GM12878 (cell line): ENCODE measurements around the gene HNRNPU. TPM values are rescaled to one million over a fixed set of nuclear protein-coding genes. Genes with fewer than 3 reads are reported as not detected.

ENCODE experiments used
- ATAC-seq: fragments of 200-7000 bp; cut with Tn5 transposase; 3 replicates; pipeline ENCODE4 v1.9.1; 2020; ENCODE audit warnings: mild to moderate bottlenecking, moderate library complexity
- BruUV-seq: library from RNA; stranded (reverse); fragments of 400-500 nt; replicated peaks from 2 replicates; lab custom pipeline; 2021; lab: Mats Ljungman, UMichigan
- CTCF ChIA-PET: fragments of 300-600 bp; sonication (Branson Sonifier 250); formaldehyde crosslinking; extraction: SDS; loops from one replicate; lab custom pipeline; 2021; ENCODE audit warnings: inconsistent platforms; lab: Yijun Ruan, JAX
- POLR2A ChIA-PET: fragments of 350-600 bp; formaldehyde crosslinking; extraction: SDS; loops from one replicate; lab custom pipeline; 2021; ENCODE audit warnings: inconsistent platforms; lab: Charles Lee
- RAD21 ChIA-PET: fragments of 300-600 bp; sonication (Branson Sonifier 250); formaldehyde crosslinking; loops from one replicate; lab custom pipeline; 2023; ENCODE audit warnings: antibody characterized with exemption; ENCODE audit not compliant: unreplicated experiment; lab: Charles Lee
- SMC1A ChIA-PET: fragments of 300-600 bp; sonication (Branson Sonifier 250); formaldehyde crosslinking; loops from one replicate; lab custom pipeline; 2023; ENCODE audit not compliant: unreplicated experiment, uncharacterized antibody; lab: Charles Lee
- DNase-seq: peaks from one replicate; pipeline ENCODE4 v3.0.0-alpha.2; 2011; ENCODE audit warnings: low read depth, low spot score
- FAIRE-seq: peaks from 3 replicates; lab custom pipeline; 2011; peaks lifted over from hg19 to GRCh38; lab: Jason Lieb, UNC
- H2AFZ ChIP-seq: 2 replicates; pipeline ENCODE4 v1.6.0; 2011; ENCODE audit warnings: low read depth, low read length, control low read depth; ENCODE audit not compliant: control insufficient read depth
- H3K27ac ChIP-seq: 2 replicates; pipeline ENCODE4 v1.5.1; 2011; ENCODE audit warnings: control low read depth; ENCODE audit not compliant: control insufficient read depth, insufficient read depth
- H3K27me3 ChIP-seq, 2 experiments: replicated peaks in 1 of 2; 2 replicates each; pipeline versions ENCODE4 v1.6.0 to v1.6.1; 2011; ENCODE audit warnings: low read length in 1 of 2; ENCODE audit not compliant: control insufficient read depth in 2 of 2, insufficient read depth in 2 of 2
- H3K36me3 ChIP-seq, 2 experiments: 2 replicates each; pipeline ENCODE4 v1.5.1; 2011; ENCODE audit warnings: low read length in 1 of 2; ENCODE audit not compliant: control insufficient read depth in 2 of 2, insufficient read depth in 2 of 2
- H3K4me1 ChIP-seq: 2 replicates; pipeline ENCODE4 v1.6.1; 2011; ENCODE audit warnings: mild to moderate bottlenecking, low read length, moderate library complexity, mixed read lengths; ENCODE audit not compliant: control insufficient read depth, insufficient read depth
- H3K4me2 ChIP-seq: 2 replicates; pipeline ENCODE4 v1.6.0; 2011; ENCODE audit warnings: control low read depth; ENCODE audit not compliant: control insufficient read depth, insufficient read depth
- H3K4me3 ChIP-seq: fragments of 200-600 bp; sonication (generic); 2 replicates; pipeline ENCODE4 v1.5.1; 2016
- H3K79me2 ChIP-seq: 2 replicates; pipeline ENCODE4 v1.6.0; 2011; ENCODE audit warnings: low read length; ENCODE audit not compliant: control insufficient read depth, insufficient read depth
- H3K9ac ChIP-seq: 2 replicates; pipeline ENCODE4 v1.8.0; 2011; ENCODE audit warnings: low read length, control low read depth, mixed read lengths; ENCODE audit not compliant: control insufficient read depth, insufficient read depth
- H3K9me3 ChIP-seq: replicated peaks from 3 replicates; pipeline ENCODE4 v1.5.1; 2011; ENCODE audit warnings: mild to moderate bottlenecking, low read length; ENCODE audit not compliant: control insufficient read depth, insufficient read depth
- H4K20me1 ChIP-seq: 2 replicates; pipeline ENCODE4 v1.6.0; 2011; ENCODE audit not compliant: control insufficient read depth, insufficient read depth
- BCL11A ChIP-seq: IDR thresholded peaks from 2 replicates; pipeline ENCODE4 v1.6.1; 2011; ENCODE audit warnings: low read depth, low read length
- BHLHE40 ChIP-seq, 2 experiments: fragments of 450-650 bp in 1 of 2; IDR thresholded peaks; 2 replicates each; pipeline ENCODE4 v1.6.1; 2011 to 2017; ENCODE audit warnings: low read depth in 2 of 2, borderline replicate concordance in 1 of 2, improper control_type of control experiment in 1 of 2, low read length in 1 of 2, mild to moderate bottlenecking in 1 of 2
- E2F8 ChIP-seq: fragments of 450-650 bp; IDR thresholded peaks from 2 replicates; pipeline ENCODE4 v1.6.1; 2018; ENCODE audit warnings: mild to moderate bottlenecking, low read depth, moderate library complexity; ENCODE audit not compliant: partially characterized antibody
- FOXK2 ChIP-seq: fragments of 450-650 bp; IDR thresholded peaks from 2 replicates; pipeline ENCODE4 v1.6.1; 2017; ENCODE audit warnings: mild to moderate bottlenecking, moderate library complexity
- FOXM1 ChIP-seq: IDR thresholded peaks from 2 replicates; pipeline ENCODE4 v1.6.1; 2012; ENCODE audit warnings: low read depth, mild to moderate bottlenecking, inconsistent platforms, low read length, moderate library complexity
- GABPA ChIP-seq: IDR thresholded peaks from 2 replicates; pipeline ENCODE4 v1.6.1; 2014; ENCODE audit warnings: antibody characterized with exemption, low read depth, mild to moderate bottlenecking, inconsistent platforms
- JUND ChIP-seq: IDR thresholded peaks from 2 replicates; pipeline ENCODE4 v1.6.1; 2012; ENCODE audit warnings: low read depth, mild to moderate bottlenecking, low read length, improper control_type of control experiment, moderate library complexity
- LARP7 ChIP-seq: fragments of 450-650 bp; IDR thresholded peaks from 2 replicates; pipeline ENCODE4 v1.6.1; 2017; ENCODE audit warnings: mild to moderate bottlenecking
- NFXL1 ChIP-seq: fragments of 450-650 bp; IDR thresholded peaks from 2 replicates; pipeline ENCODE4 v1.6.1; 2017; ENCODE audit warnings: antibody characterized with exemption, mild to moderate bottlenecking, borderline replicate concordance
- POLR2AphosphoS5 ChIP-seq: IDR thresholded peaks from 2 replicates; pipeline ENCODE4 v1.6.1; 2011; ENCODE audit warnings: mild to moderate bottlenecking, low read length, inconsistent platforms
- PRDM15 ChIP-seq: fragments of 450-650 bp; formaldehyde crosslinking; IDR thresholded peaks from 2 replicates; pipeline ENCODE4 v1.4.0; 2020; ENCODE audit warnings: mild to moderate bottlenecking, moderate library complexity
- SPI1 ChIP-seq: IDR thresholded peaks from 2 replicates; pipeline ENCODE4 v1.6.1; 2011; ENCODE audit warnings: low read depth, mild to moderate bottlenecking, low read length, moderate library complexity, borderline replicate concordance; ENCODE audit not compliant: insufficient read depth
- STAT1 ChIP-seq: fragments of 450-650 bp; conservative IDR thresholded peaks from 2 replicates; pipeline ENCODE4 v1.6.1; 2014; ENCODE audit warnings: antibody characterized with exemption, mild to moderate bottlenecking
- TCF12 ChIP-seq: IDR thresholded peaks from 2 replicates; pipeline ENCODE4 v1.6.1; 2011; ENCODE audit warnings: low read depth, mild to moderate bottlenecking, low read length
- USF1 ChIP-seq: IDR thresholded peaks from 2 replicates; pipeline ENCODE4 v1.6.1; 2011; ENCODE audit warnings: borderline replicate concordance, low read depth, mild to moderate bottlenecking, moderate library complexity, mixed read lengths, low read length; ENCODE audit not compliant: insufficient read depth; ENCODE audit errors: extremely low read length
- YBX1 ChIP-seq: fragments of 450-650 bp; IDR thresholded peaks from 2 replicates; pipeline ENCODE4 v1.6.1; 2016; ENCODE audit warnings: antibody characterized with exemption
- ZNF384 ChIP-seq: IDR thresholded peaks from 2 replicates; pipeline ENCODE4 v1.6.1; 2012; ENCODE audit warnings: low read depth, mild to moderate bottlenecking, low read length, improper control_type of control experiment, borderline replicate concordance
- WGBS: methylation state at CpG from one replicate; pipeline ENCODE4 v1.1.6; 2016; ENCODE audit warnings: low lambda C conversion rate; ENCODE audit not compliant: insufficient replicate concordance, insufficient coverage; ENCODE audit errors: missing lambda C conversion rate; 5-methylcytosine and 5-hydroxymethylcytosine counted together
- in situ Hi-C: fragments of 300-500 bp; cut with MboI; formaldehyde crosslinking; loops from 9 replicates; pipeline ENCODE4 v1.14.3; 2018; ENCODE audit warnings: mixed read lengths
- intact Hi-C: fragments of 100-400 bp; cut with micrococcal nuclease; formaldehyde crosslinking; loops from one replicate; pipeline ENCODE4 v1.14.2; 2022; ENCODE audit not compliant: unreplicated experiment
- polyA plus RNA-seq, 11 experiments: library from polyadenylated mRNA; depleted of rRNA in 4 of 11; unstranded in 6 of 11; stranded (reverse) in 5 of 11; fragments of >200 nt; fragmentation: Nextera tagmentation in 4 of 11; fragmentation: Illumina TruSeq in 1 of 11; extraction: Ambion mirVana in 4 of 11; extraction: Trizol in 1 of 11; gene quantifications; 1 replicate in 1 of 11; 2 replicates in 10 of 11; pipeline versions ENCODE4 v1.2.1 to v1.2.3, GENCODE V29; 2011 to 2016; ENCODE audit warnings: inconsistent platforms in 2 of 11, missing spikeins in 2 of 11, low read depth in 1 of 11
- total RNA-seq, 4 experiments: library from RNA; depleted of rRNA in 3 of 4; stranded (reverse); fragments of >200 nt in 3 of 4; fragmentation: Illumina TruSeq in 1 of 4; extraction: Trizol in 1 of 4; gene quantifications; 2 replicates each; pipeline versions ENCODE4 v1.2.1 to v1.2.3, GENCODE V29; 2013 to 2021

The HNRNPU gene
- total and polyA plus RNA-seq, 10 of the 15 experiments (the other 5 are each of a cell fraction or from before 2014, with no cell fraction given), result 163 to 569 (median 420) TPM

- TF ChIP-seq SPI1 (no peak), LARP7 (no peak), POLR2AphosphoS5 (no peak), PRDM15 (CRISPR knock-in tag) (no peak)
These were observed 32.2 kb upstream of the HNRNPU start (continued) for GRCh38 chr1:244896550-244896949.

GRCh38 chr1:244893836-244894235 is 29.5 kb upstream of the HNRNPU start:
- no peaks in the 10 kb centered on the region; a peak in 1 of 4 replicates for H3K27me3 ChIP-seq
- no TSS peak for BruUV-seq
- ChIA-PET CTCF (interaction anchor here (0.9 kb wide), 1 partner anchor 59 kb away, joined by 4 read pairs; no protein-coding TSS in a partner anchor), POLR2A (interaction anchor here (1.2 kb wide), 1 partner anchor 85 kb away, joined by 3 read pairs; no protein-coding TSS in a partner anchor), RAD21 (no interaction called here), SMC1A (interaction anchor here (0.6 to 1.6 kb wide), 3 partner anchors 15 to 632 kb away, joined by 3 read pairs; no protein-coding TSS in a partner anchor)
- DNase-seq (no peak), ATAC-seq (no peak), FAIRE-seq (no peak)
- intact Hi-C loops, result no loop called here
- H3K4me2 ChIP-seq, result no peak overlapping the region
- H3K79me2 ChIP-seq, result no peaks in the 10 kb centered on the region
- no peak overlapping the region for H3K4me3 ChIP-seq
- no peaks in the 10 kb centered on the region for H3K4me1 ChIP-seq
- in situ Hi-C loops, result no loop called here
- H4K20me1 ChIP-seq, result no peaks in the 10 kb centered on the region
- no peak overlapping the region for H2AFZ ChIP-seq
- no peak overlapping the region for H3K9ac ChIP-seq
- 68% methylated on average over 7 of the region's 7 CpGs for WGBS
- no peaks in the 10 kb centered on the region for H3K36me3 ChIP-seq
- no peaks in the 10 kb centered on the region for H3K9me3 ChIP-seq
- no peak overlapping the region for H3K27ac ChIP-seq
- no peak for TF ChIP-seq NFXL1
- no peak for TF ChIP-seq YBX1
- TF ChIP-seq USF1, result no peak
- no peak for TF ChIP-seq FOXM1
- no peak for TF ChIP-seq GABPA
- no peak for TF ChIP-seq ZNF384
- no peak for TF ChIP-seq BHLHE40 (IDR thresholded peaks at IDR 0.05; ENCODE audit: borderline replicate concordance in 1 of 2, low read depth in 2 of 2, low read length in 1 of 2)
- no peak for TF ChIP-seq BCL11A
- TF ChIP-seq FOXK2, result no peak
- TF ChIP-seq STAT1, result no peak
- TF ChIP-seq JUND, result no peak
- no peak for TF ChIP-seq TCF12
- TF ChIP-seq E2F8, result no peak
